Immature natural killer cell (primary cell): ENCODE data around the gene POU6F2. TPM values are rescaled to one million over a fixed set of nuclear protein-coding genes. Genes with fewer than 3 reads are reported as not detected.

Source experiments
- DNase-seq, 3 donors: peaks; one replicate each; pipeline ENCODE4 v3.0.0; 2022; ENCODE audit warnings: mixed read lengths in 1 of 3
- H3K27ac Mint-ChIP-seq, 6 donors: one replicate each; pipeline ENCODE4 v1.8.0; 2020; ENCODE audit warnings: mixed read lengths in 6 of 6, mild to moderate bottlenecking in 5 of 6, inconsistent platforms in 4 of 6, moderate library complexity in 3 of 6
- H3K27me3 Mint-ChIP-seq, 3 donors: one replicate each; pipeline ENCODE4 v1.8.0; 2020 to 2021; ENCODE audit warnings: low read depth in 3 of 3, mild to moderate bottlenecking in 3 of 3, mixed read lengths in 3 of 3, moderate library complexity in 3 of 3, inconsistent platforms in 1 of 3
- H3K36me3 Mint-ChIP-seq, 3 donors: one replicate each; pipeline ENCODE4 v1.8.0; 2020; ENCODE audit warnings: mixed read lengths in 3 of 3, inconsistent platforms in 2 of 3, mild to moderate bottlenecking in 2 of 3
- H3K4me1 Mint-ChIP-seq, 2 donors: one replicate each; pipeline ENCODE4 v1.8.0; 2020; ENCODE audit warnings: inconsistent platforms in 2 of 2, mild to moderate bottlenecking in 2 of 2, mixed read lengths in 2 of 2, moderate library complexity in 1 of 2
- H3K4me3 Mint-ChIP-seq, 5 donors: one replicate each; pipeline ENCODE4 v1.8.0; 2020; ENCODE audit warnings: mild to moderate bottlenecking in 5 of 5, mixed read lengths in 5 of 5, inconsistent platforms in 3 of 5, moderate library complexity in 3 of 5
- H3K9me3 Mint-ChIP-seq, 6 donors: one replicate each; pipeline ENCODE4 v1.8.0; 2020; ENCODE audit warnings: mild to moderate bottlenecking in 6 of 6, mixed read lengths in 6 of 6, inconsistent platforms in 4 of 6, moderate library complexity in 3 of 6
- polyA plus RNA-seq, 3 donors: library from polyadenylated mRNA; unstranded; fragments of 300-500 nt; fragmentation: Illumina TruSeq; gene quantifications; one replicate each; pipeline ENCODE4 v1.2.3, GENCODE V29; 2021

Gene POU6F2
- polyA plus RNA-seq, 3 donors from 2014 or later, result not detected

DNA sequence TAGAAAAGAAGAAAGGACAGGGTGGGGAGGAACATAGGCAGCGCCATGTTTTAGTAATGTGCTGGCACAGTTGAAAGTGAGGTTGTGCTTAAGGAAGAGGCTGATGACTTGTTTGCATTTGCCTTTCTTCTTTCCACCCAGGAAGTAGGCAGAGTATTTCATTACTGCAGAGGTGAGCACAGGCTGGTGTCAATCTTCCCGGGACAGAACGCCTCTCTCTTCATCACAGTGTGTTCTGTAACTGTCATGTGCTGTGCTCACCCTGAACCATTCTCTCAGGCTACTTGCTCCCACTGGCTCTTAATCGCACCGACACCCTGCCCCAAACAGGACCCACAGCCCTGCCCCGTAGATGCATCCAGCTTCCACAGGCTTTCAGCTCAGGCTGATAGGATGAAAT, 452.7 kb downstream of the POU6F2 start:
- no peak overlapping the region for H3K27ac Mint-ChIP-seq
- H3K36me3 Mint-ChIP-seq, result no peaks in the 10 kb centered on the region
- no peak overlapping the region for H3K4me3 Mint-ChIP-seq
- H3K9me3 Mint-ChIP-seq, result peaks cover 0 to 3% (median 0%) of the 10 kb centered on the region in 6 donors
- no peak for DNase-seq
- H3K27me3 Mint-ChIP-seq, result peaks cover 2 to 12% (median 7%) of the 10 kb centered on the region in 3 donors
- H3K4me1 Mint-ChIP-seq, result no peaks in the 10 kb centered on the region

DNA sequence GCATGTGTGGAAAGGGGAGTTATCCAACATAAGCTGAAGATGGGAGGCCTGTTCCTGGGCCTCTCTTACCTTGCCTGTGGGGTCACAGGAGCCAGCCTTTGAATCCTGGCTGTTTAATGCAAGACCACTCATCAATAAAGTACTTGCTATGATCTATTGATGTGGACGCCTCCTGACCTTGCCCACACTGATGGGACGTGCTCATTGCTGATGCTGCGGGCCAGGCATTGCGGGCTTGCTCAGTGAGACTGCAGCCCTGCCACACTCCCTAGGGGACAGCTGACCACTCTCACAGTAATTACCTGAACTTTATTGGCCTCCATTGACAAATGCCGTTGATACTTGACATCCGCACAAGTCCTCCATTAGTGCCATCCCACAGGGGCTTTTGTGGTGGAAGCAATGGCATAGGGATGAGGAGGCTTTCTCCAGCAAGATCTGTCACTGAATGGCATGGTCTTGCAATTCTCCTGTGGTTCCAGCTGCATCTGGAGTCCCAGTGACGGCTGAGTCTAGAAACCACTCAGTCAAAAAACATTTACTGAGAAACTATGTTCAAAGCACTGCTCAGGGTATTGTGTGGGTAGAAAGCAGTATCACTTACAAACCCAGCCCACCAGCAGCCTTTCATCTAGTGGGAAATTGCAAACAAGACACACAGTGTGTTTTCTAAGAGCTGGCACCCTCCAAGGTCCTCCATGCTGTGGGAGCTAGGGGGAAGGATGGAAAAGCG, 453.4 kb downstream of the POU6F2 start:
- Mint-ChIP-seq H3K4me3 (no peak overlapping the region), H3K4me1 (no peaks in the 10 kb centered on the region), H3K36me3 (no peaks in the 10 kb centered on the region), H3K27me3 (peaks cover 2 to 12% (median 9%) of the 10 kb centered on the region in 3 donors), H3K9me3 (peaks cover 0 to 3% (median 0%) of the 10 kb centered on the region in 6 donors), H3K27ac (no peak overlapping the region)
- no peak for DNase-seq

DNA sequence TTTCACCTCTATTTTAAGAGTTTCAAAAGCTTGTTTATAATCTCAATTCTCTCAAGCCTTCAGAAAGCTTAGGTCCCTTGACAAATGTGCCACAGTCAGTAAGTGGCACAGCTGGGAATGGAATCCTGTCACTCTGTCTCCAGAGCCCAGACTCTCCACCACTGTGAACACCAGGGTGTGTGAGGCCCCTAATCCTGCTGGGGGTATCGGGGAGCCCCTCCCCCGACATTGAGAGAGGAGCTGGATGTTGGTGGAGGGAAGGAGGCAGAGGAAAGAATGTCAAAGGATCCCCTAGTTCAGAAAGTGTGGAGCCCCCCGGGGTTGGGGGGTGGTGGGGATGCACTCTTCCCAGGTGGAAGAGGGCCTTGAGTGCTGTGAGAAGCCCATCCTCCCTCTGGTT, 454.7 kb downstream of the POU6F2 start:
- H3K36me3 Mint-ChIP-seq, result no peaks in the 10 kb centered on the region
- peaks cover 2 to 14% (median 11%) of the 10 kb centered on the region in 3 donors for H3K27me3 Mint-ChIP-seq
- DNase-seq, result no peak
- peaks cover 0 to 3% (median 0%) of the 10 kb centered on the region in 6 donors for H3K9me3 Mint-ChIP-seq
- no peak overlapping the region for H3K27ac Mint-ChIP-seq
- no peak overlapping the region for H3K4me3 Mint-ChIP-seq
- no peaks in the 10 kb centered on the region for H3K4me1 Mint-ChIP-seq

DNA sequence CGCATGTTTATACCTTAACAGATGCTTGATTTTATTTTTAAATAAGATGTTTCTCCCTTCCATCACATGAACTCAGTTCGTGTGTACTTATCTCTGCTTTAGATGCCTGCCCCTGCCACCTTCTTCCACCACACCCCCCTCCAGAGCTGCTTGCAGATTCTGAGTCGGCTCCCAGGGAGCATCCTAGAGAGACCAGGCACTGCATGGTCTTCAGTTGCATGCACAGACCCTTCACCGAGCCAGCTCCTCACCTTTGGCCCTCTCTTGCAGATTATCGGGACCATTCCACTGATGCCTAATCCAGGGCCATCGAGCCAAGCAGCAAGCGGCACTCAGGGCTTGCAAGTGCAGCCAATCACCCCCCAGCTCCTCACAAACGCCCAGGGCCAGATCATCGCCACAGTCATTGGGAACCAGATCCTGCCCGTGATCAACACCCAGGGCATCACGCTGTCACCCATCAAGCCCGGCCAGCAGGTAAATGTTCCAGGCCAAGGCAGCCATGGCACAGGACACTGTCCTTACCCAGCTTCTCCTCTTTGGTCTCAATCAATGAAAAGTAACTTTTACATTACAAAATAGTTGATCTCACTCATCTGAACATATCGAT, 455.2 kb downstream of the POU6F2 start:
- Mint-ChIP-seq H3K4me3 (no peak overlapping the region), H3K27me3 (peaks cover 2 to 16% (median 11%) of the 10 kb centered on the region in 3 donors), H3K27ac (no peak overlapping the region), H3K9me3 (peaks cover 0 to 3% (median 0%) of the 10 kb centered on the region in 6 donors), H3K4me1 (no peaks in the 10 kb centered on the region), H3K36me3 (no peaks in the 10 kb centered on the region)
- no peak for DNase-seq

DNA sequence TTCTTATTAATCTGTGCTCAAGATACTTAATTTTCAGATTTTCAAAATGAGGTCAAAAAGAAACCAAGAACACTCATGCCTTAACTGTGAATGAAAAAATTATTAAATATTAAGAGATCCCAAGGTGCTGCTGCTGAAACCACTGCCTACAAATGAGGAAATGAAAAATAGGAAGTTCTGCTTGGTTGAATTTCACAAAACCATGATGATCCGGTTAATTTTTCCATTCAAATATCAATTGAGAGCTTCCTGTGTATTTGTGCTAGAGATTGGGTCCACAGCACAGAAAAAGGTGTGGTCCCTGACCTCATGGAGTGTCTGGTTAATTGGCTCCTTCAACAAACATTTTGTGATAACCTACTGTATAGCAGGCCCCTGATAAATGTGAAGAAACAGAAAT, 455.8 kb downstream of the POU6F2 start:
- no peak overlapping the region for H3K27ac Mint-ChIP-seq
- no peak for DNase-seq
- H3K9me3 Mint-ChIP-seq, result peaks cover 0 to 3% (median 0%) of the 10 kb centered on the region in 6 donors
- H3K36me3 Mint-ChIP-seq, result no peaks in the 10 kb centered on the region
- no peak overlapping the region for H3K4me3 Mint-ChIP-seq
- H3K4me1 Mint-ChIP-seq, result no peaks in the 10 kb centered on the region
- H3K27me3 Mint-ChIP-seq, result peaks cover 2 to 17% (median 7%) of the 10 kb centered on the region in 3 donors

DNA sequence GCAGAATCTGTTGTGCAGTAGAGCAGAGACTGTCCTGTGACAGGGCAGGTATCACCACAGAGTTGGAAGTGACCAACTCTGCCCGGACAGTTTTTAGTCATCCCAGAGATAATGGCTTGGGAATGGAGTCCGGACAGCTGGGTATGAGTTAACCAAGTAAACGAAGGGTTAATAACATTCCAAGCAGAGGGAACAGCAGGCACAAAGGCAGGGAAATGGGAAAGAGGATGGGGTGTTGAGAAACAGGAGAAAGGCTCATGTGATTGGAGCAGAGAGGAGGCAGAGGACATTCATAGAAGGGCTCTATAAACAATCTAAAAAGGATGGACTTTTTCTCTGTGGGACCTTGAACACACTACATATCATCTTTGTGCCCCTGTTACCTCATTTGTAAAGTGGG, 456.3 kb downstream of the POU6F2 start:
- DNase-seq, result no peak
- peaks cover 2 to 18% (median 7%) of the 10 kb centered on the region in 3 donors for H3K27me3 Mint-ChIP-seq
- no peak overlapping the region for H3K27ac Mint-ChIP-seq
- H3K4me1 Mint-ChIP-seq, result no peaks in the 10 kb centered on the region
- no peak overlapping the region for H3K4me3 Mint-ChIP-seq
- peaks cover 0 to 3% (median 0%) of the 10 kb centered on the region in 6 donors for H3K9me3 Mint-ChIP-seq
- H3K36me3 Mint-ChIP-seq, result no peaks in the 10 kb centered on the region

DNA sequence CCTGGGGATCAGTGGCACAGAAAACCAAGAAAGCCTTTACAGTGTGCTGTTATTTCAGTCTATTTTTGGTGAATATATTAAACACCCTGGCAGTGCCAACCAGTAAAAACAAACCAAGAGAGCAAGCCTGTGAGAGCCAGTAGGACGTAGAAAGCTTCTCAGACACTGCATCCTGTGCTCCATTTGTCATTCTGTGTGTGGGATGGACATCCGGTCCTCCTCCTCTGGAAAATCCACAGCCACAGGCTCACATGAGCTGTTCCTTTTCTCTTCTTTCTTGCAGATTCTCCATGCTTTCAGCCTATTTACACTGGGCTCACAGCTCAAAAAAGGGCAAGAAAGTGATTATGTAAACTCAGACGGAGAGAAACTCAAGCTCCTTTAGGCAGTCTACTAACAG, 468.8 kb downstream of the POU6F2 start:
- Mint-ChIP-seq H3K36me3 (peaks cover 0 to 2% (median 0%) of the 10 kb centered on the region in 3 donors), H3K27ac (no peak overlapping the region), H3K4me3 (no peak overlapping the region), H3K9me3 (peaks cover 0 to 3% (median 0%) of the 10 kb centered on the region in 6 donors), H3K27me3 (peaks cover 0 to 7% (median 5%) of the 10 kb centered on the region in 3 donors), H3K4me1 (no peaks in the 10 kb centered on the region)
- no peak for DNase-seq

DNA sequence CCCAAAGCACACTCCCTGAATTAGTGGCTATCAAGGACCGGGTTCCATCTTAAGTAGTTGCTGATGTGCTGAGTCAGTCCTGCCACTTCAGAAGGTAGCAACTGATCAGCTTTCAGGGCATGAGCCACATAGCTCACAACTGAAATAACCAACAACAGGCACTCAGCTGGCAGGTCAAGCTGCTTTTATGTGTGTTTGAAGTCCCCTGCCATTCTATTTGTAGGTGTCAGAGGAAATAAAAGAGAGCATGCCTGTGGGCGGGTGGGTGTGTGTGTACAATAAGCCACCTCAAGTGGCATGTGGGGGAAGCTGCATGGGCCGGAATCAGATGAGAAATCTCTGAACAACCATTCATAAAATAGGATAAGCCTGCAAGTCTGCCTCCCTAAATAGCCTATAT, 474.2 kb downstream of the POU6F2 start:
- Mint-ChIP-seq H3K27ac (no peak overlapping the region), H3K9me3 (no peaks in the 10 kb centered on the region), H3K27me3 (peaks cover 1 to 5% (median 2%) of the 10 kb centered on the region in 3 donors), H3K4me3 (no peak overlapping the region), H3K4me1 (no peaks in the 10 kb centered on the region), H3K36me3 (peaks cover 0 to 4% (median 0%) of the 10 kb centered on the region in 3 donors)
- DNase-seq, result no peak

DNA sequence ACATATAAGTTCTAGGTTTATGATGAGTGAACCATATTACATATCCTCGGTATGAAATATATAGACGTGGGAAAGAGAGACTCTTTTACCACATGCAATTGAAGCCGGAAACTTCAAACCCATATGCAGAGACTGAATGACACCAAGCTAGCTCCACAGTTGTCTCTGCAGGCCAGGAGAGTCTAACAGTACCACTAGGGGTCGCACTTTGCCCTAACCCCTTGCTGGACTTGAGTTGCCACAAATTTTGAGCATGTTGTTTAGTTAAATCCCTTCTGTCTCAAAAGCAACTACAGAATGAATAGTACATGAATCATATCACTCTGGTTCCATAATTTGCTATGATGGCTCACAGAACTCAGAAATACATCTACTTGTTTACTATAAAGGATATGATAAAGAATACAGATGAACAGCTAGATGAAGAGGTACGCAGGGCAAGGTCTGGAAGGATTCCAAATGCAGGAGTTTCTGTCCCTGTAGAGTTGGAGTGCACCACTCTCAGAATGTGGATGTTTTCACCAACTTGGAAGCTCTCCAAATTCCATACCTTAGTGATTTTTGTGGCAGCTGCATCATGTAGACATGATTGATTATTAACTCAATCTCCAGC, 476.1 kb downstream of the POU6F2 start:
- Mint-ChIP-seq H3K36me3 (peaks cover 0 to 4% (median 0%) of the 10 kb centered on the region in 3 donors), H3K9me3 (no peaks in the 10 kb centered on the region), H3K4me1 (no peaks in the 10 kb centered on the region), H3K27ac (no peak overlapping the region), H3K4me3 (no peak overlapping the region), H3K27me3 (peaks cover 0 to 5% (median 1%) of the 10 kb centered on the region in 3 donors)
- peak; percentile 25 to 39 (median 35) for DNase-seq

DNA sequence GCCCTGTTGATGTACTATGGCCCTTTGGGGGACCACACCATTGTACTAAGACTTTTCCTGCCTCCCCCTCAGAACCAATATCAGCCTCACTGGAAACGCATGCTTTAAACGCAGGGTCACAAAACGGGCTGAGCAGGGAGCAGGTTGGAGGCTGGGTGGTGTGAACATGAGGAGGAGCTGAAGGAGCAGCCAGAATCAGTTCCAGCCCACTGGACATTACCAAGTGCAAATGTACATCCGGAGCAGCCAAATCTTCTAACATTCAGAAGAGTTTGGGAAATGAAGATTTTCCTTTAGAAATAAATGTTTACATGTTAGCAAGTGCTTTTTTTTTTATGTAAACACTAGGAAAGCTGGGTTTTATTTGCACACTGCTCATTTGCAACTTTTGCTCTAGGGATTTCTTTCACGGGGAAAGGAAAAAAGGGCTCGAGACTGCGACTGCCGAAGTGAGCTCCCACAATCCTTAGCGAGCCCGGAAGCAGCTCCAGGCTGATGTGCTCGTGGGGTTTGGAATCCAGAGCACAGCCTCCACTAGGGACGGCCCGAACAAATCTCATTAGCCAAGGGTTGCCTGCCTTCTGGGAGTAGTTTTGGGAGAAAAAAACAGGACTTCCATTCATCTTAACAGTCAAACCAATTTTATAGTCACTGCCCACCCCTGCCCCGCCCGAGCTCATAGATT, 480.5 kb downstream of the POU6F2 start:
- no peaks in the 10 kb centered on the region for H3K36me3 Mint-ChIP-seq

DNA sequence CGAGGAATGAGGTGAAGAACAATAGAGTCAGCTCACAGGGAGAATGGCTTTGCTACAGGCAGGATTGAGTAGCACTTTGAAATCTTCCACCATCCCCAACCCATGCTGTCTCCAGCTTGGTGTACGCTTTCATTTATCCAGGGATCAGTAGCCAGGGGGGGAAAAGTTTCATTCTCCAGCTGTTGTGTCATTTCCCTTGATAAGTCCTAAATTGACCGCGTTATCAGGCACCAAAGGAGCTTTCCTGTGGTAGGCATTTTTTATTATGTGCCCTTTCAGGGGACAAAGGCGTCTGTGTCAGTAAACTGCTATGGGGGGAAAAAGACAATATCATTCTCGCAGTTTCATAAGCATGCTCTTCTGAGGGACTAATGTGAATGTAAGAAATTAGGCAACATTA, 481.9 kb downstream of the POU6F2 start:
- no peak for DNase-seq
- no peaks in the 10 kb centered on the region for H3K4me1 Mint-ChIP-seq
- no peaks in the 10 kb centered on the region for H3K9me3 Mint-ChIP-seq
- H3K27me3 Mint-ChIP-seq, result peaks cover 0 to 2% (median 1%) of the 10 kb centered on the region in 3 donors
- no peak overlapping the region for H3K27ac Mint-ChIP-seq
- H3K36me3 Mint-ChIP-seq, result no peaks in the 10 kb centered on the region
- no peak overlapping the region for H3K4me3 Mint-ChIP-seq

More for the DNA sequence above, 480.5 kb downstream of the POU6F2 start:
- Mint-ChIP-seq H3K4me1 (no peaks in the 10 kb centered on the region), H3K9me3 (no peaks in the 10 kb centered on the region), H3K27me3 (peaks cover 0 to 1% (median under 1%) of the 10 kb centered on the region in 3 donors), H3K27ac (no peak overlapping the region), H3K4me3 (no peak overlapping the region)
- no peak for DNase-seq

DNA sequence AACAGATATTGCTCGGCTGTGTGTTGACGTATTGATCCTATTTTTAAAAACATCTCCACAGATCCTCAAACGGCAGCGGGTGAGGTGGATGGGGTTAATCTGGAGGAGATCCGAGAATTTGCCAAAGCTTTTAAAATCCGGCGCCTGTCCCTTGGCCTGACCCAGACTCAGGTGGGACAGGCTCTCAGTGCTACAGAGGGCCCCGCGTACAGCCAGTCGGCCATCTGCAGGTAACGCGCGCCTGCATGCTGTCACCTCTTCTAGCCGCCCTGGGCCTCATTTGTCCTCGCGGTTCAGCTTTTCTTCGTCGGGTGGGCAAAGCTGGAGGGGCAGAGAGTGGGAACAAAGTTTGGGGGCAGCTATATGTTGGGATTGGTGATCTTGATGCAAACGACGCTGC, 482.8 kb downstream of the POU6F2 start:
- DNase-seq, result no peak
- Mint-ChIP-seq H3K4me1 (peaks cover 0 to 6% of the 10 kb centered on the region in 2 donors), H3K4me3 (no peak overlapping the region), H3K27ac (no peak overlapping the region), H3K36me3 (no peaks in the 10 kb centered on the region), H3K27me3 (peaks cover 1 to 3% (median 2%) of the 10 kb centered on the region in 3 donors), H3K9me3 (no peaks in the 10 kb centered on the region)

DNA sequence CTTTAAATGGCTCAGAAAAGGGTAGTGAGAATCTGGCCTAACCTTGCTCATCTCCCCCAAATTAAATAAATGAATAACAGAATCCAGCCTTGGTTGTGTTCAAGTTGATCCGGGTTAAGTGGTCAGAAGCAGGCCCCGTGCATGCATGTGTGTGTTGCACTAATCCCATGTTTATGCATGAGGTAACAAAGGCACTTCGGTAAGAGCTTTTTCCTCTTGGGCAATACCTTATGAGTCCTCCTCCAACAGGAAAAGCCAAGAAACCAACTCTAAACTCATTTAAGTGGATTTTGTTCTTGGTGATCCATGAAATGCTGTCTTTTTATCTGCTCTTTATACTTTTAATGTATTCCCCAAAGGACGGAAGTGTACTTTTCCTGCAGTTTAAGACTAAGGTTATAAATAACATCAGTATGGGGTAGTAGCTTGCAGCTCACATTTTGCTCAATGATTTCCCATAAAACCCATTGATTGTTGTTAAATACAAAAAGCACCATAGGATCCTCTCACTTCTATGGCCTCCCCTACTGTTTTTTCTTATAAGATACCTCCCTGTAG, 483.6 kb downstream of the POU6F2 start:
- no peak for DNase-seq
- H3K4me3 Mint-ChIP-seq, result no peak overlapping the region
- H3K27ac Mint-ChIP-seq, result no peak overlapping the region
- peaks cover 0 to 6% of the 10 kb centered on the region in 2 donors for H3K4me1 Mint-ChIP-seq
- no peaks in the 10 kb centered on the region for H3K36me3 Mint-ChIP-seq
- no peaks in the 10 kb centered on the region for H3K9me3 Mint-ChIP-seq
- peaks cover 1 to 3% (median 2%) of the 10 kb centered on the region in 3 donors for H3K27me3 Mint-ChIP-seq
